ENCODE results near the gene HGFAC.

DNA sequence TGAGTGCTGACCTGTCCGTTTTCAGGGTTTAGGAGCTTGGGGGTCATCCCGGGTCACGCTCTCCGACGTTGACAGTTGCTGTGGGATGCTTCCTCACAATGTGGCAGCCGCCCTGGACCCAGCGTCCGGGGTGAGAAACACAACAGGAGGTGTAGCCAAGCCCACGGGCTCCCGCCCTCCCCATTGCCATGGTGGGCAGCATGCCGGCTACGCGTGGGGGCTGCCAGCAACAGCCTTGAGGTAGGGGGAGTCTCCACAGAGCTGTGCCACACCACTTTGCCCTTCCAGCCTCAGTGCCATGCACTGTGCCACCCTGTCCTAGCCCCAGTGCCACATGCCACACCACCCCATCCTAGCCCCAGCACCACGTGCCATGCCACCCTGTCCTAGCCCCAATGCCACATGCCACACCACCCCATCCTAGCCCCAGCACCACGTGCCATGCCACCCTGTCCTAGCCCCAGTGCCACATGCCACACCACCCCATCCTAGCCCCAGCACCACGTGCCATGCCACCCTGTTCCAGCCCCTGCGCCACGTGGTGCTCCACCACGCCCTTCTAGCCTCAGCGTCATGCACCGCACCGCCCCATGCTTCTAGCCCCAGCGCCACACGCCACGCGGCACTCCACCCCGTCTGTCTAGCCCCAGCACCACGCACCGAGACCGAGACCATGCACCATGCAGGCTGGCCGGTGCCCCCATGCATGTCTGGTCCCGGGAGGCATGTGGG lies 8.5 kb upstream of the HGFAC start:
- no peak for TF ChIP-seq MXI1 (IDR thresholded peaks at IDR 0.05; ENCODE audit: low read depth, low read length)
- TF ChIP-seq, protein P1, sequence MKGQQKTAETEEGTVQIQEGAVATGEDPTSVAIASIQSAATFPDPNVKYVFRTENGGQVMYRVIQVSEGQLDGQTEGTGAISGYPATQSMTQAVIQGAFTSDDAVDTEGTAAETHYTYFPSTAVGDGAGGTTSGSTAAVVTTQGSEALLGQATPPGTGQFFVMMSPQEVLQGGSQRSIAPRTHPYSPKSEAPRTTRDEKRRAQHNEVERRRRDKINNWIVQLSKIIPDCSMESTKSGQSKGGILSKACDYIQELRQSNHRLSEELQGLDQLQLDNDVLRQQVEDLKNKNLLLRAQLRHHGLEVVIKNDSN (IDR thresholded peaks at IDR 0.05; ENCODE audit: borderline replicate concordance, low read depth): no peak
- TF ChIP-seq YY1 (IDR thresholded peaks at IDR 0.05; ENCODE audit: low read depth): no peak
- TF ChIP-seq, protein P2, sequence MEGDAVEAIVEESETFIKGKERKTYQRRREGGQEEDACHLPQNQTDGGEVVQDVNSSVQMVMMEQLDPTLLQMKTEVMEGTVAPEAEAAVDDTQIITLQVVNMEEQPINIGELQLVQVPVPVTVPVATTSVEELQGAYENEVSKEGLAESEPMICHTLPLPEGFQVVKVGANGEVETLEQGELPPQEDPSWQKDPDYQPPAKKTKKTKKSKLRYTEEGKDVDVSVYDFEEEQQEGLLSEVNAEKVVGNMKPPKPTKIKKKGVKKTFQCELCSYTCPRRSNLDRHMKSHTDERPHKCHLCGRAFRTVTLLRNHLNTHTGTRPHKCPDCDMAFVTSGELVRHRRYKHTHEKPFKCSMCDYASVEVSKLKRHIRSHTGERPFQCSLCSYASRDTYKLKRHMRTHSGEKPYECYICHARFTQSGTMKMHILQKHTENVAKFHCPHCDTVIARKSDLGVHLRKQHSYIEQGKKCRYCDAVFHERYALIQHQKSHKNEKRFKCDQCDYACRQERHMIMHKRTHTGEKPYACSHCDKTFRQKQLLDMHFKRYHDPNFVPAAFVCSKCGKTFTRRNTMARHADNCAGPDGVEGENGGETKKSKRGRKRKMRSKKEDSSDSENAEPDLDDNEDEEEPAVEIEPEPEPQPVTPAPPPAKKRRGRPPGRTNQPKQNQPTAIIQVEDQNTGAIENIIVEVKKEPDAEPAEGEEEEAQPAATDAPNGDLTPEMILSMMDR (IDR thresholded peaks at IDR 0.05): no peak
